ENCODE measurements around the gene MAD1L1.

- TF ChIP-seq CTCF (IDR thresholded peaks at IDR 0.05; ENCODE audit: insufficient read depth, low read length, poor library complexity, severe bottlenecking) (no peak), EZH2phosphoT487 (conservative IDR thresholded peaks at IDR 0.05; ENCODE audit: low read length) (no peak)
These were observed 298.0 kb downstream of the MAD1L1 start for GRCh38 chr7:1934756-1935155.
